Measurements from ENCODE around the gene NR1D1.

The NR1D1 gene

DNA sequence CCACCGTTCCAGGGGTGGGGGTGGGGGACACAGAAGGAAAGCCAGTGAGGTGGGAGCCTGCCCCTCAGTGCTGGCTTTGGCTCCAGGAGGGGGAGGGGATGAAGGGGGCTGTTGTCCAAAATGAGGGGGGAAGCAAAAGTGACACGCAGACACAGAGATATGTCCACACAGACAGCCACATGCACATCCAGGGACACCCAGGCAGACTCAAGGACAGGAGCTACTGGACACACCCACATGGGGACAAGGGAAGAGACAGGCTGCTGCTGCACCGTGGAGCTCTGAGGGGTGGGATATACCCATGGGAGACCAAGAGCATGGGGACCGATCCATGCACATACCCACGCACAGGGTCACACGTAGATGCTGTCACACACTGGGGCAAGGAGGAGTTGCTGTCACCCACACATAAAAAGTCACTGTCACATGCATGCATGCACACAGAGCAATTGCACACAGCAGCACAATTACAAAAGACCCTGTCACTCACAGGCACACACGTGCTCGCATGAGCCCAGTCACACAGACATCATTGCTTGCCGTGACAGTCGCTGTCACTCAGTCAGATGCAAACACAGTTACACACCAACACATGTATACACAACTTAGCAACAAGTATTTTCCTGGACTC is 36.4 kb downstream of the NR1D1 start:
- no peak for DNase-seq (ENCODE audit: low read depth in 2 of 3, low spot score in 1 of 3)

- no peak for DNase-seq (ENCODE audit: low read depth in 2 of 3, low spot score in 1 of 3)
Observed at GRCh38 chr17:40063187-40063771, 37.1 kb downstream of the NR1D1 start.

DNA sequence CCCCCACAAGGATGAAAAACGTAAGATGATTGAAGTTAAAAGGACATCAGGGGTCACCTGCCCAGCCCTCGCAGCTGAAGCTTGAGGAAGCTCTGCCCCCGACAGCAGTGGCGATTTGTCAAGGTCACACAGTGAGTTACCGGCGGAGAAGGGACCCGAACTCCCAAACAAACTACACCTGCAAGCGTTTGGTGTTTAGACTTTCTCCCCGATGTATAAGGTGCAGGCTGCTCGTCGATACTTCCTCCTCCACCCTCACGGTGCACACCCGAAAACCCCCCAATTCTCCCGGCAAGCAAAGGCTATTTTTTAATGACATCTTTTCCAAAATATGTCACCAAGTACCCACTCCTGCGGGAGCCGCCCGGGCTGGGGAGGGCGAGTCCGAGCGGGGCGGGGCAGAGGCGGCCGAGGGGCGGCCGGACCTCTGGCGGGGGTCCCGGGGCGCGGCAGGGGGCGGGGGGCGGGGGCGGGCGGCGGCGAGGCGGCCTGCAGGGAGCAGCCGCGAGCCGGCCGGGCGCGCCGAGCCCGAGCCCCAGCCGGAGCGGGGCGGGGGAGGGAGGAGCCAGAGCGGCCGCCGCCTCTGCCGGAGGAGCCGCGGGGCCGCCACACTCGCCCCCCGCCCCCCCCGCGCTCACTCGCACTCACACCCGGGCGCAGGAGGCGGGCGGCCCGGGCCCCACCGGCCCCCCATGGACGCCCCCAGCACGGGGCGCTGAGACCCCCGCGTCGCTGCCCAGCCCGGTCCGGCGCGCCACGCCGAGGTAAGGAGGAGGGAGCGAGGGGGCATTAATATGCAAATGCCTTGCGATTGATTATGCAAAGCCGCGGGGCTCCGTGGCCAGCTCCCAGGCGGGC is 37.8 kb downstream of the NR1D1 start, which contains the start of gene THRA:
Gene THRA, plus strand, starts transcription at position 637 of the 858 bp plus-strand sequence. CDS start 11,524 bp downstream, outside the sequence.
- DNase-seq (ENCODE audit: low read depth in 2 of 3, low spot score in 1 of 3) = peak in 1 of 3 donors; percentile 59

DNA sequence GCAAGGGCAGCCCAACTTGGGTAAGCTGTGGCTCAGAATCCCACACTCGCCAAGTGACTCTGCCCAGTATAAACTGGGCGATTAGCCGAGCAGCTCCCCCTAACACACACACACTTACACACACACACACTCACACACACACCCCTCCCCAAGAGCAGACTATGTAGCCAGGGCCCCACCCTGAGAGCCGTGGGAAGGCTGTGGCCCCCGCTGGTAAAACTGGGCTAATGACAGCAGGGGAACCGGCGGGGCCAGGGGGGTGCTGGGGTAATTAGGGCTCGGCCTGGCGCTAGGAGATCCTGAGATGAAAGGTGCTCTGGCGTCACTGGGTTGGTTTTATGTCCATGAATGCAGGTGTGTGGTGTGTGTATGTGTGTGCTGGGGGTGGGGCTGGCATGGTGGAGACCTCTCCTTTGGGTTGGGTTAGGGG is 38.8 kb downstream of the NR1D1 start:
- no peak for DNase-seq (ENCODE audit: low read depth in 2 of 3, low spot score in 1 of 3)

GRCh38 chr17:40060887-40061608 is 39.3 kb downstream of the NR1D1 start:
- no peak for DNase-seq (ENCODE audit: low read depth in 2 of 3, low spot score in 1 of 3)

GRCh38 chr17:40059729-40060475 is 40.5 kb downstream of the NR1D1 start:
- no peak for DNase-seq (ENCODE audit: low read depth in 2 of 3, low spot score in 1 of 3)

- DNase-seq (ENCODE audit: low read depth in 2 of 3, low spot score in 1 of 3) = no peak
Observed at GRCh38 chr17:40058865-40059264, 41.5 kb downstream of the NR1D1 start.

DNA sequence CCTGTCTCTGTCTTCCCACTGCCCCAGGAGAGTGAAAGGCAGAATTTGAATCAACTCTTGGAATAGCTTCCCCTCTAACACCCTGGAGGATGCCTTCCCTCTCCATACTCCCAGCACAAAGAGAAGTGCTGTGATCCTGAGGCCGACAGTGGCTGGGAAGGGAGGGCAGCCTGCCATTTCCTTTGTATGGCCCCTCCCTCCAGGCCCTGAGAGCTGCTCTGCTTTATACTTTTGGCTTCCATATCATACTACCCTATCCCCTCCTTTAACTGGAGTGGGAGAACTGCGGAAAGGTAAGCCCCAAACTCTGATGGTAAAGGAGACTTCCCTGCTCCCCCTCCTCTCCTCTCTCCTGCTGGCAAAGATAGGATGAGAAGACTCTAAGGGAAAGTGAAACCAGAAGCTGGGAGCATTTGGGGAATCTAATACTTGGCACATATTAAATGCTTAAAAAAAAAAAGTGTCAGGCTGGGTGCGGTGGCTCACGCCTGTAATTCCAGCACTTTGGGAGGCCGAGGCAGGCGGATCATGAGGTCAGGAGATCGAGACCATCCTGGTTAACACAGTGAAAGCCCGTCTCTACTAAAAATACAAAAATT is 42.1 kb downstream of the NR1D1 start:
- DNase-seq (ENCODE audit: low read depth in 2 of 3, low spot score in 1 of 3) = no peak

- no peak for DNase-seq (ENCODE audit: low read depth in 2 of 3, low spot score in 1 of 3)
Observed at GRCh38 chr17:40056379-40057015, 43.9 kb downstream of the NR1D1 start.
